Omental fat pad (tissue), 4 donors: ENCODE results near the gene PTPN11. TPM values are rescaled to one million over a fixed set of nuclear protein-coding genes. Genes with fewer than 3 reads are reported as not detected.
"Not testable (repeated sequence)": the region's sequence is repeated elsewhere in the genome, so short reads cannot be mapped to it uniquely, and the experiment has no call there.

Source experiments
- ATAC-seq: fragments of 150-250 bp; one replicate; pipeline ENCODE4 v1.9.1; 2016; ENCODE audit warnings: mild to moderate bottlenecking, moderate library complexity; ENCODE audit not compliant: low FRiP score
- DNase-seq: peaks from one replicate; pipeline ENCODE4 v3.0.0-alpha.2; 2019; ENCODE audit warnings: low spot score
- total RNA-seq, 4 donors: library from RNA; depleted of rRNA; stranded (reverse); fragments of >200 nt; gene quantifications; one replicate each; pipeline ENCODE4 v1.1.0, GENCODE V29; 2016
- TF ChIP-seq, protein P1 (sequence below), 3 donors: fragments of 450-650 bp; IDR thresholded peaks; one replicate each; pipeline ENCODE4 v1.5.1; 2016 to 2017; ENCODE audit warnings: antibody characterized with exemption in 3 of 3, mild to moderate bottlenecking in 3 of 3, moderate library complexity in 2 of 3

The PTPN11 gene
- total RNA-seq, 4 donors from 2014 or later = 98.0 to 134 (median 122) TPM

- ATAC-seq (no peak), DNase-seq (no peak)
- TF ChIP-seq, protein P1, sequence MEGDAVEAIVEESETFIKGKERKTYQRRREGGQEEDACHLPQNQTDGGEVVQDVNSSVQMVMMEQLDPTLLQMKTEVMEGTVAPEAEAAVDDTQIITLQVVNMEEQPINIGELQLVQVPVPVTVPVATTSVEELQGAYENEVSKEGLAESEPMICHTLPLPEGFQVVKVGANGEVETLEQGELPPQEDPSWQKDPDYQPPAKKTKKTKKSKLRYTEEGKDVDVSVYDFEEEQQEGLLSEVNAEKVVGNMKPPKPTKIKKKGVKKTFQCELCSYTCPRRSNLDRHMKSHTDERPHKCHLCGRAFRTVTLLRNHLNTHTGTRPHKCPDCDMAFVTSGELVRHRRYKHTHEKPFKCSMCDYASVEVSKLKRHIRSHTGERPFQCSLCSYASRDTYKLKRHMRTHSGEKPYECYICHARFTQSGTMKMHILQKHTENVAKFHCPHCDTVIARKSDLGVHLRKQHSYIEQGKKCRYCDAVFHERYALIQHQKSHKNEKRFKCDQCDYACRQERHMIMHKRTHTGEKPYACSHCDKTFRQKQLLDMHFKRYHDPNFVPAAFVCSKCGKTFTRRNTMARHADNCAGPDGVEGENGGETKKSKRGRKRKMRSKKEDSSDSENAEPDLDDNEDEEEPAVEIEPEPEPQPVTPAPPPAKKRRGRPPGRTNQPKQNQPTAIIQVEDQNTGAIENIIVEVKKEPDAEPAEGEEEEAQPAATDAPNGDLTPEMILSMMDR (IDR thresholded peaks at IDR 0.05) = no peak
Observed at GRCh38 chr12:112424126-112424525, 5.4 kb downstream of the PTPN11 start.

DNA sequence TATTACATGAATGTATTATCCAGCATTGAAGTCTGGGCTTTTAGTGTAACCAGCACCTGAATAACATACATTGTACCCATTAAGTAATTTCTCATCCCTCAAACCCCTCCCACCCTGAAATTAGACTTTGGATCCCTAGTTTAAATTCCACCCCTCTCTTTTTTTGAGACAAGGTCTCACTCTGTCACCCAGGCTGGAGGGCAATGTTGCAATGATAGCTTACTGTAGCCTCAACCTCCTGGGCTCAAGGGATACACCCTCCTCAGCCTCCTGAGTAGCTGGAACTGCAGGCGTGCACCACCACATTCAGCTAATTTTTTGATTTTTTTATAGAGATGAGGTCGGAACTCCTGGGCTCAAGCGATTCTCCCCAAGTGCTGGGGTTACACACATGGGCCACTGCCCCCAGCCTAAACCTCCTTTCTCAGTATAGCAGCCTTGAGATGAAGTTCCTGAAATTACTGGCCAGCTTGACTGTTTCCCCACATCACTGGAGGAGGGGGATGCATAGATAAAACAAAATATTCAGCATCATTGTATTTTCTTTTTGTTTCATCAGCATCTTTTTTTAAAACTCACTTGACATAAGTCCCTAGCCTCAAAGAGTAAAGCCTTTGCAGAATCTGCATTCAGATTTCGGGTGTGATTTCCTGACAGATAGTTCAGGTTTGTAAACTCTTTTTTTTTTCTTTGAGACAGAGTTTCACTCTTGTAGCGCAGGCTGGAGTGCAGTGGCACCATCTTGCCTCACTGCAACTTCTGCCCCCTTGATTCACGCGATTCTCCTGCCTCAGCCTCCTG is 7.0 kb downstream of the PTPN11 start:
- no peak for ATAC-seq
- TF ChIP-seq, protein P1 (IDR thresholded peaks at IDR 0.05) = no peak
- DNase-seq = no peak

DNA sequence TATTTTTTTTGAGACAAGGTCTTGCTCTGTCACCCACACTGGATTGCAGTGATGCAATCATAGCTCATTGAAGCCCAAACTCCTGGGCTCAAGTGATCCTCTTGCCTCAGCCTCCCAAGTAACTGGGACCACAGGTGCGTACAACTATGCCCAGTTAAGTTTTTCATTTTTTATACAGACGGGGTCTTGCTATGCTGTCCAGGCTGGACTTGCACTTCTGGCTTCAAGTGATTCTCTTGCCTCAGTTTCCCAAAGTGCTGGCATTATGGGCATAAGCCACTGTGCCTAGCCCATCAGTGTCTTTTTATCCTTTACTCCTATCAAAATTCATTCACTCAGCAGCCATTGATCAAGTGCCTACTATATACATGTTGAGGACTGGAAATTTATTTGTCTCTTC is 9.0 kb downstream of the PTPN11 start:
- TF ChIP-seq, protein P1 (IDR thresholded peaks at IDR 0.05) = no peak
- no peak for DNase-seq
- ATAC-seq = no peak

GRCh38 chr12:112430929-112431328 is 12.2 kb downstream of the PTPN11 start:
- ATAC-seq = no peak
- no peak for DNase-seq
- TF ChIP-seq, protein P1 (IDR thresholded peaks at IDR 0.05) = no peak

- TF ChIP-seq, protein P1 (IDR thresholded peaks at IDR 0.05) = no peak
Observed at GRCh38 chr12:112431965-112432364, 13.2 kb downstream of the PTPN11 start.

GRCh38 chr12:112433551-112433950 is 14.8 kb downstream of the PTPN11 start:
- no peak for ATAC-seq
- TF ChIP-seq, protein P1 (IDR thresholded peaks at IDR 0.05) = no peak
- no peak for DNase-seq

More at GRCh38 chr12:112431965-112432364, 13.2 kb downstream of the PTPN11 start:
- no peak for DNase-seq
- ATAC-seq = no peak

- ATAC-seq, DNase-seq: not testable (repeated sequence)
Observed at GRCh38 chr12:112438645-112439044, 19.9 kb downstream of the PTPN11 start.
